MM.1S (cell line): ENCODE measurements around the gene LARP1.

Experiments
- CTCF ChIP-seq: fragments of 300-600 bp; sonication (generic); IDR thresholded peaks from 2 replicates; pipeline ENCODE4 v1.5.1; 2016; ENCODE audit warnings: antibody characterized with exemption, low read length, mixed read lengths
- EZH2 ChIP-seq: fragments of 300-600 bp; sonication (generic); optimal IDR thresholded peaks from 2 replicates; pipeline ENCODE3; 2017; ENCODE audit warnings: low read depth, mild to moderate bottlenecking, antibody characterized with exemption, low read length, mixed read lengths
- EZH2phosphoT487 ChIP-seq: fragments of 300-600 bp; sonication (generic); IDR thresholded peaks from 2 replicates; pipeline ENCODE4 v1.6.1; 2018; ENCODE audit warnings: antibody characterized with exemption, low read length

- no peak for TF ChIP-seq CTCF
- TF ChIP-seq EZH2phosphoT487: no peak
- TF ChIP-seq EZH2: no peak
Observed at GRCh38 chr5:154768207-154768606, 13.0 kb downstream of the LARP1 start.
